GM21723 (cell line): ENCODE measurements around the gene SOX6.

Source experiments
- ATAC-seq: cut with Tn5 transposase; IDR thresholded peaks from one replicate; pipeline ENCODE4 v1.9.1; 2021; ENCODE audit warnings: mild to moderate bottlenecking, moderate library complexity; ENCODE audit not compliant: unreplicated experiment

The SOX6 gene

DNA sequence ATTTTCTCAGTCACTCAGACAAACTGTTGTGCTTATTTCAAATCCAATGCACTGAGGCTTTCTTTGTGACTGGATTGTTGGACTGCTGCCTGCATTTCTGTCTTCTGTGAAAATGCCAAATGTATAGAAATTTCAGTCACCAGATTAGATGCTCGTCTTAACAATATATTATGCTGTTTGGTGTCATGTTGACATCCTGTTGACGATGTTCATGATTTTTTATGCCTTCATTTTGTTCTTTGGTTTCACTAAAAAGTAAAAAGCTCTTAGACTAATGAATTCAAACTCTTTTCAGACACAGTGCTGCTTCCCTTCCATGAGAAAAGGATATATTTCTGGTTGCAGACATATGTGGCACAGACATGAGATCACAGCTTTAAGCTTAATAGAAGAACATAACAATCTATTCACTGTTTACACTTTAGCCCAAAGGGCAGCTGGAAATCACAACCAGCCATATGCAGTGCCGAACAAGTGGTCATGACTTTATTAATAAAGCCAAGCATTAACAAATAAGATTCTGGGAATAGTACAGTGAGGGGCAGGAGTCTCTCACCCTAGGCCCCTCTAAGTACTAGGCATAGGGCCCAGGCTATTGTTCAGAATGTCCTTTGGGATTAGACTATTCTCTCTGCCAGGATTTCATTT, 9.4 kb upstream of the SOX6 start:
- ATAC-seq: no peak

DNA sequence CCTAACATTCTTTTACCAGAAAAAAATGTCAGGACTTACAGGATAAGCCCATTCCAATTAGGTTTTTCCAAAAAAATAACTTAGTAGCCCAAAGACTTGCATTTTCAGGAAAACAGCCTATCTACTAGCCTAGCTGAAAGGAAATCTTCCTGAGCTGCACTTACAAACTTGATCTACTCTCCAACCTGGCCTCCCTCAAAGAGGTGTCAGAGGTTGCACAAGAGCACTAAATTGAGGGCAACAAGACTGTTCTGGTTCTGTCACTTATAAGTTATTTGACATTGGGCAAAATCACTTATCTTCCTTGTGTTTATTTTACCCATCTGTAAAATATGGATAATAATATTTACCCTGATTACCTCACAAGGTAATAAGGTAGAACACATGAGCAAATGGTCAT, 7.9 kb upstream of the SOX6 start:
- no peak for ATAC-seq

DNA sequence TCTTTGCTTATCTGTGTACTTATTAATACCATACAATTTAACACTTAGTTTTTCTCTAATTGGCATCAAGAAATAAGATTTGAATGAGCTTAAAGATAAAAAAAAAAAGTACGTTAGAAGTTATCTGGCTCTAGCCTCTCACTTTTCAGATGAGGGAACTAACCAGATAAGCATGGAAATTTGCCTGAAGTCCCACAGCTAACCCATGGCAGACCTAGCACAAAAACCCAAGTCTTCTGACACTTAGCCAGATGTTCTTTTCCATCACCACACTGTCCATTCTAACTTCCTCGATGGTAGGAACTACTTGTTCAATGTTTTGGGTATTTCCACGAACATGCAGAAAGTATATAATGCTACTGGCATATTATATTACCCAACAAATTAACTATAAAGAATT, 7.4 kb upstream of the SOX6 start:
- no peak for ATAC-seq

DNA sequence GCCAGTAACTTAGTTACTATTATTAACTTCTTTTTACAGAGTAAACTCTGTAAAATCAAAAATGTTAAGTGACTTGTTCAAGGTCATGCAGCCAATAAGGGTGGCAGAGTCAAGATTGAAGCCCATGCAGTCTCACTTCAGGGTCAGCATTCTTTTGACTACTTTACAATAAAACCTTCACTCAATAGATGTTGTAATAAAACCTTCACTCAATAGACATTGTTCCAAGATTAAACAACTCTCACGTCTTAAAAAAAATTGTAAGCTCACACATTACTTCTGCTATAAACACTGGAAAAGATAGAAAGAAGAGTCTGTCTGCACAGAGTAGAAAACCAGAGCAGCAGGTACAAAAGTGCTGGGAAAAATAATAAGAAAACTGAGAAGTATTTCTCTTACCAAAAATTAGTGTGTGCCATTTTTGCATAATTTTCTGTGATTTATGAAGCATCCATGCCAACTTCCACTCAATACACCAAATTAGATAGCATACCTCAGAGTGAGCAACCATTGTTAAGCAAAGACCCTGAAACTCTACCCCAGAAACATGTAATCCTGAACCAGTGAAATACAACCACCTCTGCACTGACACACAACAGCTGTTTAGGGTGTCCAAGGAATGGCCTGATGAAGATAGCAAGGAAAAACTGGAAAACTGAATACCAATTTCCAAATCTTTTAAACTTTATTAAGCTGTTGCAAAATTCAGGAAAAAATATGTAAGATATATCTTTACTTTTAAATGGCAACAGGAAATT, 4.9 kb upstream of the SOX6 start:
- no peak for ATAC-seq

DNA sequence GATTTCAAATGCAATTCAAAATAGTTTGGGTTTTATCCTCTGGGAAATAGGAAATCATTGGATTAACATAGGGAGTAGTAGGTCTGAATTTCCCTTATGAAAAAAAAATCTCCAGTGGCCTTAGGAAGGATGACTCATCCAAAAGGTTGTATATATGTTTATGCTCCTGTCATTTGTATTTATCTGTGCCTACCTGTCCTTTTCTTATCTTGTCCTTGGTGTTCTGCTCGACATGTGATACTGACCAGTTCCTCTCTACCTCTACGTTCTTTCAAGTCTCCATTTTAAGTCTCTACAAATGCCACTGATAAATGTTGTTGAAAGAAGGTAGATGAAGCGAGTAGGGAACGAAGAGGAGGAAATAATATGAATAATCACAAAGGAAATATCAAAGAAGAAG, 3.0 kb upstream of the SOX6 start:
- ATAC-seq: no peak

DNA sequence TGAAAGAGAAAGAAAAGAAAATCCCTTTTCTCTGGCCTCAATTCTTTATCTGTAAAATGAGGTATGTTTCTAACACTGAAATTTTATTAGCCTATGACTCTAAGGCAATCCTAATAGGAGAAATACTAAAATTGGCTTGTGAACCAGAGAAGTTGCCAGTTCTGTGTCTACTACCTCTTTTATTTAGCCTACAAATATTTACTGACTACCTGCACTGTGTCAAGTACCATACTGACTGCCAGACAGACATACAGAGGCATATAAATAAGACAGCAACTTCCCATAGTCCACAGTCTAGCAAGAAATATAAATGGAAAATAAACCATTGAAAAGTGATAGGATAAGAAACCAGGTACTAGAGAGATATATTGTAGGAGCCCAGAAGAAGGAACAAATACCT, 2.4 kb upstream of the SOX6 start:
- no peak for ATAC-seq

DNA sequence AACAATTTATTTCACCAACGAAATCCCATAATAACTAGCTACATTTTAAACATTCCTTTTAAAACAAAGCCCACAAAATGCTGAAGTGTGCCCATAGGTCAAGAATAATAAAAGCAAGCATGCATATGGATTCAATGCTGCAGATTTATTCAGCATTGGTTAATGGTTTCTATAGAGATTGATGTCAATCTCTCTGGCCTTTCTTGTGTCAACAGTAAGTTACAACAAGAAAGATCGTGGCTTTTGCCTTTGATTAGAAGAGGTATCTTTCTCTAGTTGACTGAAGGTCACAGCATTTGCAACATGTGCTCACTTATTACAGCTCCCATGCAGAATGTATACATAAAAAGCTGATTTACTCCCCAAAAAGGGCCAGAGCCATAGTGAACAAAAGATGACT, 1.4 kb upstream of the SOX6 start:
- no peak for ATAC-seq

DNA sequence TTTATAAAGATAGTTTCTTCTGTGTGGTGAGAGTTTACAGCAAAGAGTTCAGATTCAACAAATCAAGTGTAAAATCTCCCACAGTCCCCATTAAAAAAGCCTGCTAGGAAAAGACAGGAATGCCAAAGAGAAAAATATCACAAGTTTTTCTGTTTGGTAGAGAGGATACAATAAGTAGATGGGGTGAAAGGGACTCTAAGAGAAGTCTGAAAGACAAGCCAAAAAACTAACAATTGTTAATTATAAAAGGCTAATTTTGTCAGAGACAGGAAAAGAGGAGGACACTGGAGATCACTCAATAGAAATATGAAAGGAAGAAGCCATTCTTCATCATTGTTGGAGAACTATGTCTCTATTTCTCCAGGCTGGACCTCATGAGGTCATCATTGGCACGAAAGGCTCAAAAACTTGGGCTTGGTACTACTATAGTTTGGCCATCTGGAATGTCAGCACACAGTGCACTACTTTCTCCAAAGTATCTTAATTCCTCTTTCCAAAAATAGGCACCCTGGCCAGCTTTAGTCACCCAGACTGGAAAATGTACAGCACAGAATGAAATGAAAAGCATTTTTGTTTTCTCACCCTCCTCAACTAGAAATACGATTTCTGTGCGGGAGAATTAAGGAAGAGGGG, 531 bp upstream of the SOX6 start:
- ATAC-seq: no peak

DNA sequence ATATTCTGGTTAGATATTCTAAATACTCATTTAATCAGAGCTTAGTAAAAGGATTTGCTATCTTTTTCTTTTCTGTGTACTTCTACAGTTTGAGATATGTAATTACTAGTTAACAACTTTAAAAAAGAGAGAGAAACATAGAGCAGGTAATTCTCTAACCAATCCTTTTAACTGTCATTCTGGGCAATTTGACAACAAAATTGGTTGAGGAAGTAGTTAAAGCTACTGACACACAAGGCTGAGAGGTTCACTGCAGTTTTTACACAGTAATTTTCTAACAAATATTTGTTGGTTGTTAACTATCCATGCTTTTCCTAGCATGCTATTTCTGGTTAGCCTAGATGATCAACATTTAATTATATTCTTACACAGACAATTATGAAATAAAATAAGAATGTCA, 3.6 kb downstream of the SOX6 start:
- ATAC-seq: no peak

DNA sequence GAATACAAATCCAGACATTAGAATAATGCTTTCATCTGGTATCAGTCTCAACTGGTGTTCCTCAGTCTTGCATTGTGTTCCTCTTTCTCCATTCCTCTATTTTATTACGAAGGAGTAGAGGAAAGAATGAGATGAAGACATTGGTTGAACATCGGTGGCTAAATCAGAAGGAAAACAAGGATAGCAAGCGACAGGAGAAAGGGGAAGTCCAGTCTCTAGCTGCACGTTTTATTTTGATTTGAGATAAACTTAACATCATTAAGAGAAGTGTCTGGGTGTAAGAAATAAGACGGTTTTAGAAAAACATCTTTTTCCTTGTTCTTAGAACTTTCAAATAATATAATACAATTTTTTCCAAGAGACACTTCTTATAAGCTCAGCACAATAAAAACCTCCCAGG, 6.2 kb downstream of the SOX6 start:
- no peak for ATAC-seq

DNA sequence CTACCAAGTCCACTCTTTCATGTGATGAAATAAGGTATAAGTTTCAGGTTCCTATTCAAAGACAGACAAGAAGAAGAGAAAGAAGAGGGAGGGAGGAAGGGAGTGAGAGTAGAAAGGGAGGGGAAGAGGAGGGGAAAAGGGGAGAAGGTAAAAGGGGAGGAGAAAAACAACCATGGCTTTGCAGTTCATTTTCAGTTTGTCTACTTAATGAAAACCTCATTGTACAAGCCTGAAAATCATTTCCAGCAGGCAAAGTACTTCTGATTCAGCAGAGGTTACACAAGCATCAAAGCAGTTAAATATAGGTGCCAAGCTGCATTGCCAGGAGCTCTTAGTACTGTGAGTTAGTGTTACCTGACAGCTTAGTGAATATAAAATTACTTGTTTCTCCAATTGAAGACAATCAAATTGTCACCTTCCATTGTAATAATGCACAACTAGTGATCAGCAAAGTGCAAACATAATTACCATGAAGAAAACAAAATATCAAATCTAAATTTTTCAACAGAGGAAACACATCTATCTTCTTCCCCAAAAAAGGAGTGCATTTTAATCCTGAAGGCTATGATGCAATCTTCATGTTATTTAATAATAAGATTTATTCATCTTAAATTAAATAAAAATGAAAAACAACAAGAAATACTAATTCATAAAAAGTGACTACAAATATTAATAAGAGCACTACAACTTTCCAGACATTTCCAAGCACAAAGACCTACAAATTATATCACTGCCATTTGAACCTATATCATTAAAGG, 8.2 kb downstream of the SOX6 start:
- ATAC-seq: no peak

DNA sequence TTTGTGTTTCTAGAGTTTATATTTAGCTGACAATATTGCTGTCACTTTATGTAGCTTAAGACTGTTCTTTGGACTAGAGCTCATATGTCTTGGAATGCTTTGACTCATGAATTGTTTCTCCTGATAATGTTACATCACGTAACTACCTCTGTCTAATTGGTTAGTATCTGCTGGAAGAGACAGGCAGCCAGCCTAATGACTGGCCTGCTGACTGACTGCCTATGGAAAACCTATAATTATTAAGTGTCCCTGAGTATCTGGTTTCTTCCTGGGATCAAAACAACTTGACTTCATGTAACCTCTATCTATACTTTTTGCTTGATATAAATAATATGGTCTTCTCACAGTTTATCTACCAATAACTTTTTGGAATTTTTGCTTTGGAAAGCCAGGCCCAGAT, 9.4 kb downstream of the SOX6 start:
- no peak for ATAC-seq

DNA sequence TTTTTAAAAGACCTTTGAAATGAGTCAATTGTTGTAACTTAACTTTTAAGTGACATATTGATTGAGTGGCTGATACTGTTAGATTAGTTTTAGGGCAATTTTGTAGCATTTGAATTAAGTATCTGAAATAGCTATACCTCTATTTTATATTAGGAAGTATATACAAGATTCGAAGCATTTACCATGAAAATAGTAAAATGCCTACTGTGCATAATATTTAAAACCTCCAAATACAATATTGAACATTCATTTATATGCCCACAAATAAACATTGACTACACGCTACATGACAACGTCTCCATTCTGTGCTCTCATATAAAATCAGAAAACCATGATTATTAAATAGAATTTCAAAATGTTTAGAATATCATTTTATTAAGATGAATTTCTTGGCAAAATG, 14.5 kb downstream of the SOX6 start:
- no peak for ATAC-seq

DNA sequence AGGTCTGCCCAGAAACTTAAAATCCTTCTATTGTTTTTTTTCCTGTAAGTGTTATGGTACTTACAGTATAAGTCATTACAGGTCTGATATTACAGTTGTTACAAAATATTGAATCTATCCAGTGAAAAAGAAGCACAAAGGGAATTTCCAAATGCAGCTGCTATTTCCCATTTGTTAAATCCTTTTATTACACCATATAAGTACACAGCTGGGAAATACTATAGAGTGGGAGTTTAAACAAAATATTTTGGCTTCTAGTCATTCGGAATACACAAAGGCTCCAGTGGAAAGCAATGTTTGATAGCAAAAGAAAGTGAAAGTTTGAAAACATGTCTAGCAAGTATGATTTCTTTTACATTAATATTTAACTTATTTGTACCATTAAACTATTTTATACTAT, 18.0 kb downstream of the SOX6 start:
- ATAC-seq: no peak

DNA sequence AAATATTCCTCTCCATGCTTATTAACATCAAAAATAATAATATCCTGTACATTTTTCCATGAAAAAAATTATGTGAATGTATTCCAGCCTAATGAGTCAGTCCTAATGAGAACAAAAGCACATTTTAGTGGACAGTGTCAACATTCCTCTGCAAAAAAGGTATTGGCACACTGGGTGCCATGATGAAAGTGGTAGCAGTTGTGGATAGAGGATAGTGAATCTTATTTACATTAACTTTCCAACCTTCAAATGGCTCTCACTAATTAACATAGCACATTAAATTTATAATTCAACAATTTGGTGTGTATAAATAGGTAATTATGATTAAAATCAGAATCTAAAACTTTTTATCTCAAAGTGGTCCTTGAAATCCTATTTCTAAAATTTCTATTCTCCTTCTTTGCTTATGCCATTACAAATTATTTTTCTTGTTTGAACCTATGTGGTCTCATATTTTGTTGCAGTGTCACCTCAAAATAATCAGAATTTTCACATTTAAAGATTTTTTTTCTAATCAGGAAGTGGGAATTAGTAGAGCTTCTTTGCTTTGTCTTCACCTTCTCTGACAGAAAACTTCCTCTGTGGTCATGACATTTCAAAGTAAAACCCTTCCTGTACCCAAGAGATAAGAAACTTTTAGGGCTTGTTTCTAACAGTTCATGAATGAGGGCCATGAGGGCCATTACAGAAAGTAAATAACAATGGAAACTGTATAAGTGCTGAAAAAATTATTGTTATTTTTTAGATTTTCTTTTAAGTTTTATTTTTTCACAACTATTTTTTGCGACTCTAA, 18.7 kb downstream of the SOX6 start:
- no peak for ATAC-seq

DNA sequence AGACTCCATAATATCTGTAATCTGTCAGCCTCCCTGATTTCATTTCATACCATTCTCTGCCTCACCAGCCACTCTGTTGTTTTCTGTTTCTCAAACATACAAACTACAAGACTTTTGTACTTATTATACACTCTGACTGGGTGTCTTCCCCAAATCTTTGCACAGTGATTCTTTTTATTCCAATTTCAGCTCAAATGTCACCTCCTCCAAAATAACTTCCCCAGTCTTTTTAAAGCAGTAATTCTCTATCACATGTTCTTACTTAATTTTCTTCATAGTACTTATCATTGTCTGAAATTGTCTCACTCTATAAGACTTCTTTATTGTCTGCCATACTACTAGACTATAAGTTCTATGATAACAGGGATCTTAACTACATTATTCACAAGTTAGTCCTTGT, 19.6 kb downstream of the SOX6 start:
- no peak for ATAC-seq

DNA sequence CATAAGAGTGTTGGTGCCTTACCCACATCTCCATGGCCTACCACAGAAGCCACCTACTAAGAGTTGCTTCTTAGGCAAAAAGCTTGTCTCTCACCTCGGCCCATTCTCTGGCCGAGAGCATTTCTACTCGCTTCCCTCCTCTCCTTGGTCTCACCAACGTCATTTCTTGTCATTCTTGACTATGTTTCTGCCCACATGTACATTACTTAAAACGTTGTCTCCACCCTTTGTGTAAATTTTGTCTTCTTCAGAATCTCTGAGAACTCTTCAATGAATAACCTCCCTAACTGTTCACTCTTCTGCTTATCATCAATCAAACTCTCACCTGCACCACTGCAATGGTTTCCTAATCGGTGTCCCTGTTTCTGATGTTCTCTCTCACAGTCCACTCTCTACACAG, 20.1 kb downstream of the SOX6 start:
- ATAC-seq: no peak

DNA sequence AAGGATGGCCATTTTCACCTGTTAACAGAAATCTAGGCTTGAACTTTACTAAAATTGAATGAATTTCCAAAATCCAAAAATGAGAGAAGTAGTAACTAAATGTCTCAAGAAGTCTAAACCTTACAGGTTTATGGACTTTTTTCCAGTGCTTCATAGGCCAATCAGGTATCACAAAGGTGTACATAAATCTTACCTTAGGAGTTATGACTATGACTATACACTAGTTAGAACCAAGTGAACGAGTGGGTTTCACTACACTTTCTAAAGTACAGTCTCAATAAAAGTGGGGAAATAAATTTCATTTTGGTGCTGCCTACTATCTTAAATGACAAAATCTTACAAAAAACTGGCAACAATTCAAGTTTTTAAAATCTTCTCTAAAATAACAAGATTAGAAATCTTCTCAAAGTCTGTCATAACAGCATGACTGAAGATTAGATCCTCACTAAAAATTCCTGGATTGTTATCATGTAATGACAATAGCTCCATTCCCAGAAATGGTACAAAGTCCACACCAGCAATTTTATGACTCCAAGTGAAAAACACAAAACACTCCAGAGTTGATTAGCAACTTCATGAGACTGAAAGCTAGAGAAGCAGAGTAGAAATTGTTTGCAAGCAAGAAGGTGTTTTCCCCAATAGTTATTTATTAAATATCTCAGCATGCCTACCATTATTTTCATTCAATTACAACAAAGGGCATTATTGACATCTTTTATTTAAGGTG, 20.9 kb downstream of the SOX6 start:
- ATAC-seq: no peak

DNA sequence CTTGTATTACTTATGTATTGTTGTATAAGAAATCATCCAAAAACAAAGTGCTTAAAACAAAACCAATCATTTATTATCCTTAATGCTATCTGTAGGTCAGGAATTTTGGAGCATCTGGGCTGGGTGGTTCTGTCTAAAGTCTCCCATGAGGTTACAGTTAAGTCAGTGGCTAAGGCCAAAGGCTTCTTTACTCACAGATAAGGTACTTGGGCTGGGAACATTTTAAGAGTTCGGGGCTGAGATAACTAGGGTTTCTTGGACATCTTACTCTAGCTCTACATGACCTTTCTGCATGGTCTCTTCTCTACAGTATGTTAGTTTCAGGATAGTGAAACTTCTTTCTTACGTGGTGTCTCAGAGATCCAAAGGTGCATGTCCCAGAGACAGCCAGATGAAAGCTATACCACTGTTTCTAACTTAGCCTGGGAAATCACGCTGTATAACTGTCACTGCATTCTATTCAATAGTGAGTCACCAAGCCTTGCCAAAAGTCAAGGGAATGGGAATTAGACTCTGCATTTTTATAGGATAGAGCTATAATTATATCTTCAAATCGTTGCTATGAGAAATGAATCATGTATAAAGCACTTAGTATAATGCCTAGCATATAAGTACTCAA, 29.6 kb downstream of the SOX6 start:
- ATAC-seq: no peak

DNA sequence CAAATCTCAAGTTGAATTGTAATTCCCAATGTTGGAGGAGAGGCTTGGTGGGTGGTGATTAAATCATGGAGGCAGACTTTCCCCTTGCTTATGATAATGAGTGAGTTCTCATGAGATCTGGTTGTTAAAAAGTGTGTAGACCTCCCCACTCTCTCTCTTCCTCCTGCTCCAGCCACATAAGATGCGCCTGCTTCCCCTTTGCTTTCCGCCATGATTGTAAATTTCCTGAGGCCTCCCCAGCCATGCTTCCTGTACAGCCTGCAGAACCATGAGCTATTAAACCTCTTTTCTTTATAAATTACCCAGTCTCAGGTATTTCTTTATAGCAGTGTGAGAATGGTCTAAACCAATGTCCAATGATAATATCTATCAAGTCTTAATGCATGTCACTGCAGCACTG, 34.2 kb downstream of the SOX6 start:
- no peak for ATAC-seq
